ENCODE measurements around the gene TGM2.

DNA sequence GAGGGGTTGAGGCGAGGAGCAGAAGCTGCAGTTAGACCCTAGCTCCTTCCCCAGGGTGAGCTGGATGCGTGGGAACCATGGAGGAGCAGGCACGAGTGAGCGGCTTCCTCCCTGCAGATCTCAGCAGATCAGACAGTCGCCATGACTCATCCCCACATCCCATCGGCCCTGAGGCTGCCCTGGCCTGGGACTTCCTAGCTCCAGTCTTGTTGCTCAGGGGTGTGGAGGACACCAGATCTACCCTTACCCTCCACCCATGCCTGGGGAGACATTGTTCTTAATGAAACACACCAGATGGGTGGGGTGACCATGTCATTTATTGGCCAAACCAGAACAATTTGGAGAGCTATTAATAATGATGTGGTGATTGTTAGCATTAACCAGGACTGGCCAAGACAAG, 36.3 kb upstream of the TGM2 start:
- TF ChIP-seq, protein P1, sequence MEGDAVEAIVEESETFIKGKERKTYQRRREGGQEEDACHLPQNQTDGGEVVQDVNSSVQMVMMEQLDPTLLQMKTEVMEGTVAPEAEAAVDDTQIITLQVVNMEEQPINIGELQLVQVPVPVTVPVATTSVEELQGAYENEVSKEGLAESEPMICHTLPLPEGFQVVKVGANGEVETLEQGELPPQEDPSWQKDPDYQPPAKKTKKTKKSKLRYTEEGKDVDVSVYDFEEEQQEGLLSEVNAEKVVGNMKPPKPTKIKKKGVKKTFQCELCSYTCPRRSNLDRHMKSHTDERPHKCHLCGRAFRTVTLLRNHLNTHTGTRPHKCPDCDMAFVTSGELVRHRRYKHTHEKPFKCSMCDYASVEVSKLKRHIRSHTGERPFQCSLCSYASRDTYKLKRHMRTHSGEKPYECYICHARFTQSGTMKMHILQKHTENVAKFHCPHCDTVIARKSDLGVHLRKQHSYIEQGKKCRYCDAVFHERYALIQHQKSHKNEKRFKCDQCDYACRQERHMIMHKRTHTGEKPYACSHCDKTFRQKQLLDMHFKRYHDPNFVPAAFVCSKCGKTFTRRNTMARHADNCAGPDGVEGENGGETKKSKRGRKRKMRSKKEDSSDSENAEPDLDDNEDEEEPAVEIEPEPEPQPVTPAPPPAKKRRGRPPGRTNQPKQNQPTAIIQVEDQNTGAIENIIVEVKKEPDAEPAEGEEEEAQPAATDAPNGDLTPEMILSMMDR (IDR thresholded peaks at IDR 0.05; ENCODE audit: extremely low read depth in 1 of 2, insufficient read depth in 1 of 2, low read depth in 1 of 2, low read length in 2 of 2): no peak
- TF ChIP-seq POLR2AphosphoS5 (IDR thresholded peaks at IDR 0.05; ENCODE audit: insufficient read depth, low read depth, low read length) (no peak), JUN (IDR thresholded peaks at IDR 0.05; ENCODE audit: borderline replicate concordance, insufficient read depth, insufficient read length, low read depth) (peak; percentile 28), MYC (IDR thresholded peaks at IDR 0.05; ENCODE audit: low read depth, low read length) (no peak), EZH2 (IDR thresholded peaks at IDR 0.05; ENCODE audit: borderline replicate concordance, low read depth, low read length, severe bottlenecking) (no peak), FOS (IDR thresholded peaks at IDR 0.05; ENCODE audit: borderline replicate concordance, insufficient read depth, low read length) (peak; percentile 83)
